ENCODE data around the gene DDOST. TPM values are rescaled to one million over a fixed set of nuclear protein-coding genes. Genes with fewer than 3 reads are reported as not detected.

The DDOST gene
- total RNA-seq, 2 experiments from 2014 or later = 96.1 to 101 TPM

GRCh38 chr1:20624709-20625108 is 36.5 kb downstream of the DDOST start:
- H3K4me3 Mint-ChIP-seq = no peak overlapping the region

GRCh38 chr1:20621012-20621411 is 40.2 kb downstream of the DDOST start:
- POLR2A ChIA-PET = no interaction called here
- no peaks in the 10 kb centered on the region for H3K36me3 Mint-ChIP-seq (ENCODE audit: low read depth)
- ATAC-seq (ENCODE audit: poor library complexity) (no peak), DNase-seq (no peak)
- no peaks in the 10 kb centered on the region for H3K36me3 ChIP-seq (ENCODE audit: insufficient read depth, low read length)
- TF ChIP-seq, protein P1, sequence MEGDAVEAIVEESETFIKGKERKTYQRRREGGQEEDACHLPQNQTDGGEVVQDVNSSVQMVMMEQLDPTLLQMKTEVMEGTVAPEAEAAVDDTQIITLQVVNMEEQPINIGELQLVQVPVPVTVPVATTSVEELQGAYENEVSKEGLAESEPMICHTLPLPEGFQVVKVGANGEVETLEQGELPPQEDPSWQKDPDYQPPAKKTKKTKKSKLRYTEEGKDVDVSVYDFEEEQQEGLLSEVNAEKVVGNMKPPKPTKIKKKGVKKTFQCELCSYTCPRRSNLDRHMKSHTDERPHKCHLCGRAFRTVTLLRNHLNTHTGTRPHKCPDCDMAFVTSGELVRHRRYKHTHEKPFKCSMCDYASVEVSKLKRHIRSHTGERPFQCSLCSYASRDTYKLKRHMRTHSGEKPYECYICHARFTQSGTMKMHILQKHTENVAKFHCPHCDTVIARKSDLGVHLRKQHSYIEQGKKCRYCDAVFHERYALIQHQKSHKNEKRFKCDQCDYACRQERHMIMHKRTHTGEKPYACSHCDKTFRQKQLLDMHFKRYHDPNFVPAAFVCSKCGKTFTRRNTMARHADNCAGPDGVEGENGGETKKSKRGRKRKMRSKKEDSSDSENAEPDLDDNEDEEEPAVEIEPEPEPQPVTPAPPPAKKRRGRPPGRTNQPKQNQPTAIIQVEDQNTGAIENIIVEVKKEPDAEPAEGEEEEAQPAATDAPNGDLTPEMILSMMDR (IDR thresholded peaks at IDR 0.05) = no peak
- H3K4me3 ChIP-seq (ENCODE audit: low read length) = no peak overlapping the region
- H3K27me3 Mint-ChIP-seq = peaks cover 18% of the 10 kb centered on the region
- CTCF ChIA-PET = no interaction called here
- no peak overlapping the region for H3K4me3 Mint-ChIP-seq
- H3K9me3 ChIP-seq (ENCODE audit: control insufficient read depth in 1 of 2, insufficient read depth in 1 of 2, low read length in 2 of 2) = no peaks in the 10 kb centered on the region
- no peak overlapping the region for H3K27ac ChIP-seq (ENCODE audit: low read depth in 1 of 2, low read length in 2 of 2)
- H3K9me3 Mint-ChIP-seq = no peaks in the 10 kb centered on the region
- H3K4me1 Mint-ChIP-seq (ENCODE audit: low read depth) = no peaks in the 10 kb centered on the region
- intact Hi-C loops (cut with DNase I, micrococcal nuclease) = no loop called here
- H3K27me3 ChIP-seq (ENCODE audit: control insufficient read depth in 1 of 2, insufficient read depth in 2 of 2, low read length in 2 of 2) = no peaks in the 10 kb centered on the region
- H3K27ac Mint-ChIP-seq = no peak overlapping the region
- no peaks in the 10 kb centered on the region for H3K4me1 ChIP-seq (ENCODE audit: insufficient read depth, low read length)

More at GRCh38 chr1:20624709-20625108, 36.5 kb downstream of the DDOST start:
- Mint-ChIP-seq H3K9me3 (no peaks in the 10 kb centered on the region), H3K27ac (no peak overlapping the region), H3K36me3 (ENCODE audit: low read depth) (no peaks in the 10 kb centered on the region), H3K4me1 (ENCODE audit: low read depth) (no peaks in the 10 kb centered on the region), H3K27me3 (peaks cover 37% of the 10 kb centered on the region)
- DNase-seq = no peak
- no peak for ATAC-seq (ENCODE audit: poor library complexity)
- TF ChIP-seq, protein P1 (IDR thresholded peaks at IDR 0.05) = no peak
- Histone ChIP-seq H3K9me3 (ENCODE audit: control insufficient read depth in 1 of 2, insufficient read depth in 1 of 2, low read length in 2 of 2) (no peaks in the 10 kb centered on the region), H3K27ac (ENCODE audit: low read depth in 1 of 2, low read length in 2 of 2) (no peak overlapping the region), H3K4me1 (ENCODE audit: insufficient read depth, low read length) (no peaks in the 10 kb centered on the region), H3K27me3 (ENCODE audit: control insufficient read depth in 1 of 2, insufficient read depth in 2 of 2, low read length in 2 of 2) (no peaks in the 10 kb centered on the region), H3K36me3 (ENCODE audit: insufficient read depth, low read length) (no peaks in the 10 kb centered on the region), H3K4me3 (ENCODE audit: low read length) (no peak overlapping the region)
- CTCF ChIA-PET = no interaction called here
- POLR2A ChIA-PET = no interaction called here
- intact Hi-C loops (cut with DNase I, micrococcal nuclease) = no loop called here

DNA sequence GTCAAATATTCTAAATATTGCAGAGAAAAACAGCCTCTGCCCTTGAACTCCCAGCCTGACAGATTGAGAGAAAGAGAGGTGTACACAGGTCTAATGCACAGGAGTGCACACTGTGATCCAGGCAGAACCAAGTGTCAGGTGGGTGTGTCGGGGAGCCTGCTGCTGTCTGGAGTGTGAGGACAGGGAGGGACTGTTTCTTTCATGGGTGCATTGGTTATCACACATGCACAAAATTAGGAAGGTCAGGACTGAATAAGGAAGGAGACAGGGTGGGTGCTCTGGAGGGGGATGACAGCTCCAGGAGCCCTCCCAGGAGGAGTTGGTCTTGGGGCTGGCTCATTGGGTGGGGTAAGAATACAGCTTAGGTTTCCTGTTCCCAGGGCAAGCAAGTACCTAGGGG is 41.2 kb downstream of the DDOST start:
- no peaks in the 10 kb centered on the region for H3K9me3 ChIP-seq (ENCODE audit: control insufficient read depth in 1 of 2, insufficient read depth in 1 of 2, low read length in 2 of 2)
- Mint-ChIP-seq H3K27ac (no peak overlapping the region), H3K4me1 (ENCODE audit: low read depth) (no peaks in the 10 kb centered on the region), H3K9me3 (no peaks in the 10 kb centered on the region), H3K27me3 (peaks cover 15% of the 10 kb centered on the region), H3K36me3 (ENCODE audit: low read depth) (no peaks in the 10 kb centered on the region), H3K4me3 (no peak overlapping the region)
- intact Hi-C loops (cut with DNase I, micrococcal nuclease) = no loop called here
- no peak overlapping the region for H3K4me3 ChIP-seq (ENCODE audit: low read length)
- ChIA-PET CTCF (no interaction called here), POLR2A (no interaction called here)
- H3K36me3 ChIP-seq (ENCODE audit: insufficient read depth, low read length) = no peaks in the 10 kb centered on the region
- TF ChIP-seq, protein P1 (IDR thresholded peaks at IDR 0.05) = no peak
- H3K27ac ChIP-seq (ENCODE audit: low read depth in 1 of 2, low read length in 2 of 2) = no peak overlapping the region
- ATAC-seq (ENCODE audit: poor library complexity) (no peak), DNase-seq (no peak)
- H3K4me1 ChIP-seq (ENCODE audit: insufficient read depth, low read length) = no peaks in the 10 kb centered on the region
- no peaks in the 10 kb centered on the region for H3K27me3 ChIP-seq (ENCODE audit: control insufficient read depth in 1 of 2, insufficient read depth in 2 of 2, low read length in 2 of 2)

Measured in CD4-positive, alpha-beta T cell (primary cell).